DMS153 treated with DMSO at 0.1 percent for 48 hours (cell line): ENCODE data around the gene MED12.
"Not testable (repeated sequence)": the region's sequence is repeated elsewhere in the genome, so short reads cannot be mapped to it uniquely, and the experiment has no call there.

Experiments
- DNase-seq: peaks from one replicate; lab custom pipeline; 2025; ENCODE audit not compliant: unreplicated experiment; lab: John Stamatoyannopoulos, UW

Gene MED12

DNA sequence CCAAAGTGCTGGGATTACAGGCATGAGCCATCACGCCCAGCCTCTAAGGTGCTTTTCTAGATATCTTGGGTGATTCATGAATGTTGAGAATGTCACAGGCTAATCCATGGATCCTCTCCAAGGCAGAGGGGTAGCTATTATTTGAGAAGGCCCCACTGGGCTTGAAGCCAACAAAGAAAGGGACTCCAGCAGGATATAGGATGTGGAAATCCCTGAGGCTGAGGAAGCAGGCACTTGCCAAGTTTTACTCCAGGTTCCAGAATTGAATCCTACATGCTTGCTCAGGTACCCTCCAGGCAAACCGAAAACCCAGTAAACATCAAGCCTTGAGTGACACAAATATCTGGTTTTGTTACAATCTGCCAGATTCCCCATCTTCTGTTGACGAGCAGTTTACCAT is 42.1 kb downstream of the MED12 start:
- DNase-seq = no peak

DNA sequence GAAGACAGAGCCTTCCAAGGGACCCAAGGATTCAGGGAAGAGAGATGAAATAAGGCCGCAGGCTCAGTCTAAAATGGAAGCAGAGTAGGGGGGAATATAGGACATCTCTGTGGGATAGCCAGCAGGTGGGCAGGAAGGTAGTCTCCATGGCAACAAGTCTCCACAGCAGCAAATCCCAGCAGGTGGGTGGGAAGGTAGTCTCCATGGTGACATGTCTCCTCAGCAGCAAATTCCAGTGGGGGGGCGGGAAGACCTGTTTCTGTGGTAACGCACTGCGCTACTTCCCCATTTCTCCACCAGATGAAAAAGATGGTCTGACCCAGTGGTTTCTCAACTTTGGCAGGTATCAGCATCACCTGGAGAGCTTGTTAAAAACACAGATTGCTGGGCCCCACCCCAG is 44.6 kb downstream of the MED12 start:
- no peak for DNase-seq

DNA sequence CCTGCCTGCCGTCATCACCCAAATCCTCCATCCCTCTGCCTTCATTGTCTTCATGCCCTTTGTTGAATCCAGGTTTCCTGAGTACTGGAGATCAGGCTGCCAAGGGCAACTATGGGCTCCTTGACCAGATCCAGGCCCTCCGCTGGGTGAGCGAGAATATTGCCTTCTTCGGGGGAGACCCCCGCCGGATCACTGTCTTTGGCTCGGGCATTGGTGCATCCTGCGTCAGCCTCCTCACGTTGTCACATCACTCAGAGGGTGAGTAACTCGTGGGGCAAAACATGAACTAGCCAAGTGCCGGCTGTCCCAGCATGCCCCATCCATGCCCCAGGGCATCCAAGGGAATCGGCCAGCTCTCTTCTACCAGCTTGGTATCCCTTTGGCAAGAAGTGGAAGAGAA is 45.7 kb downstream of the MED12 start:
- no peak for DNase-seq

DNA sequence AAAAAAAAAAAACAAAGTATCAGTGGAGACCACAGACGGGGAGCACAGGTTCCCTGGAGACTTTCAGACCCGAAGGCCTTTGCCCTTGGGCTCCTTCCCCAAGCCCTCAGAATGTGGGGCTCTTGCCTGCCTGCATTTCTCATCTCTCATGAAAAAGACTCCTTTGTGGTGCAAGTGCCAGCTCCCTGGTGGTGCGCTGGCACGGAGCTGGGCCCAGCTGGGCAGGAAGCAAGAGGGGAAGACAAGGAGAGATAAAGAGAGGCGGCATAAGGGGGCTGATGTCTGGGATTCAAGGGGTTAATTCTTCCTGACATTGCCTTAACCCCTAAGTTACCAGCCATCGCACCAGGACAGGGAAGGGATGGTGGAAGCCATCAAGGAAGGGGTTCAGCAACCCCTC is 48.1 kb downstream of the MED12 start:
- DNase-seq = no peak

DNA sequence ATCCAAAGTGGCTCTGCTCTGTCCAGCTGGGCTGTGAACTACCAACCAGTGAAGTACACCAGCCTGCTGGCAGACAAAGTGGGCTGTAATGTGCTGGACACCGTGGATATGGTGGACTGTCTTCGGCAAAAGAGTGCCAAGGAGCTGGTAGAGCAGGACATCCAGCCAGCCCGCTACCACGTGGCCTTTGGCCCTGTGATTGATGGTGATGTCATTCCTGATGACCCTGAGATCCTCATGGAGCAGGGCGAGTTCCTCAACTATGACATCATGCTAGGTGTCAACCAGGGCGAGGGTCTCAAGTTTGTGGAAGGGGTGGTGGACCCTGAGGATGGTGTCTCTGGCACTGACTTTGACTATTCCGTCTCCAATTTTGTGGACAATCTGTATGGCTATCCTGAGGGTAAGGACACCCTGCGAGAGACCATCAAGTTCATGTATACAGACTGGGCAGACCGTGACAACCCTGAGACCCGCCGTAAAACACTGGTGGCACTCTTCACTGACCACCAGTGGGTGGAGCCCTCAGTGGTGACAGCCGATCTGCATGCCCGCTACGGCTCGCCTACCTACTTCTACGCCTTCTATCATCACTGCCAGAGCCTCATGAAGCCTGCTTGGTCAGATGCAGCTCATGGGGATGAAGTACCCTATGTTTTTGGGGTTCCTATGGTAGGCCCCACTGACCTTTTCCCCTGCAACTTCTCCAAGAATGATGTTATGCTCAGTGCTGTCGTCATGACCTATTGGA is 48.8 kb downstream of the MED12 start:
- no peak for DNase-seq

DNA sequence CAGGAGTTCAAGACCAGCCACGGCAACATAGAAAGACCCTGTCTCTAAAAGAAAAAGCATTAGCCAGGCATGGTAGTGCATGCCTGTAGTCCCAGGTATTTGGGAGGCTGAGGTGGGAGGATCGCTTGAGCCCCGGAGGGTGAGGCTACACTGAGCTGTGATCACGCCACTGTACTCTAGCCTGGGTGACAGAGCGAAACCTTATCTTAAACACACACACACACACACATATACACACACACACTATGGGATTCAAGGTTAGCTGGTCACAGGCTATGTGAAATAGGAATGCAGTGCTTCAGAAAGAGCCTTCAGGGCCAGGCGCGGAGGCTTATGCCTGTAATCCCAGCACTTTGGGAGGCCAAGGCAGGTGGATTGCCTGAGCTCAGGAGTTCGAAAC is 49.7 kb downstream of the MED12 start:
- DNase-seq = no peak

DNA sequence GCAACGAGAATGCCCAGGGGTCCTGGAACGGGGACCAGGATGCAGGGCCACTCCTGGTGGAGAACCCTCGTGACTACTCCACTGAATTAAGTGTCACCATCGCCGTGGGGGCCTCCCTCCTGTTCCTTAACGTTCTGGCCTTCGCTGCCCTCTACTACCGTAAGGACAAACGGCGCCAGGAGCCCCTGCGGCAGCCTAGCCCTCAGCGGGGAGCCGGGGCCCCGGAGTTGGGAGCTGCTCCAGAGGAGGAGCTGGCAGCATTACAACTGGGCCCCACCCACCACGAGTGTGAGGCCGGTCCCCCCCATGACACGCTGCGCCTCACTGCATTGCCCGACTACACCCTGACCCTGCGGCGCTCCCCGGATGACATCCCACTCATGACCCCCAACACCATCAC is 51.2 kb downstream of the MED12 start:
- DNase-seq = no peak

DNA sequence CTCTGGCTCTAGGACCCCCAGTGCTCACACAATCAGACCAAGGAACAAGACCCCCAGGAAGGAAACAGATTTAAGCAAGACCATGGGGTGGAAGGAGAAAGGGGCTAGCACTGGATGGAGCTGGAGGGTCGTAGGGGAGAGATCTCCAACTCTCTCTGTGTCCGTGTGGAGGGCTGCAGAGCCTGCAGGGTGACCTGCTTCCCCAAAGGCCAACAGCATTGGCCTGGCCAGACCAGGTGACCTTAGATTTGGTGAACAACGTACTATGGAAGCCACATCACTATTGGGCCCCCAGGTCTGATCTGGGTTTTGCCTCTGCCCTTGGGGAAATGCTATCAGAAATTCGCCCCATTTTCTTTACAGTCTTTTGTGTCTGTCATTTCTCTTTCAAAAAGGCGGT is 52.3 kb downstream of the MED12 start:
- DNase-seq = no peak

DNA sequence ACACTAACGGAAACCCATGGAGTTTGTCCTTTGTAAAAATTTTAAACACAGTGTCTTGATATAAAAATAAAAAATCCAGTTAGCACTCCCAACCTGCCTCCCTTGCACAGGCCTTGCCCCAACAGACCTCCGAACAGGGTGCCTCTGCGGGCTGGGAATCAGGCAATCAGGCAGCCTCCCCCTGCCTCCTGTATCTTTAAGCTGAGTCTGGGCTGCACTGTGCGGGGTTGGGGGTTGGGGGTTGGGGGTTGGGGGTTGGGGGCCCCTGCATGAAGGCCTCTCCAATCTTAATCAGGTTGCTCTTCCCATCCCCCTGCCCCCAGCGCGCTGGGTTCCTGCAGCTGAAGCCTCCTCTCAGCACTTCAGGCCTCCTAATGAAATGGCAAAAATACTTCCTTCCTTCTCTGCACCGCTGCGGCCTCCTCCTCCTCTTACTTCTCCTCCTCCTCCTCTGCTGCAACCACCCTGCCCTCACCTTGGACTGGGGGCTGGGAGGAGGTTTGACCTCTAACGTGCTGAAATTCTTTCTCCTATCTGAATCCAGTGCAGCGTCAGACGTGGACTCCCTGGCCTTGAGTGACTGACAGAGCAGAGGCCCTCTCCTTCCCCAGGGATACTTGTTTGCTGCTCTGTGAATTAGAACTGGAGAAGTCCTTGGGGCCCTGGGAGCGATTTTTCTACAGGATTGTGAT is 52.9 kb downstream of the MED12 start:
- DNase-seq = no peak

DNA sequence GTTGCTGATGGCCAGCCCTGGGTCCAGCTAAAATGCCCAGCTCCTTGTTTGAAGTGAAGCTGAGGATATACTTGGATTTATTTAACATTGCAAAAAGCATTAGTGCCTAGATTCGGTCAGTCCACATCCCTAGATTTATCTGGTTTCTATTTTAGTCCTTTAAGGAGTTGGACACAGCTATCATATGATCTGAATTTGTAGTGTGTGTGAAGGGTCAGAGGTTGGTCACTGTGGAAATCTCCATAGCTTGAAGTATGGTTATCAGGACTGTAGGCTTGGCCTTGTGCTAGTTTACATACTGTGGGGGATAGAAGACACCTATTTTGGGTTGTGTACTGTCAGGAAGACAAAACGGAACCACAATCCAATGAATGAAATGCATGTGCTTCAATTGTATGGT is 55.0 kb downstream of the MED12 start:
- no peak for DNase-seq

DNA sequence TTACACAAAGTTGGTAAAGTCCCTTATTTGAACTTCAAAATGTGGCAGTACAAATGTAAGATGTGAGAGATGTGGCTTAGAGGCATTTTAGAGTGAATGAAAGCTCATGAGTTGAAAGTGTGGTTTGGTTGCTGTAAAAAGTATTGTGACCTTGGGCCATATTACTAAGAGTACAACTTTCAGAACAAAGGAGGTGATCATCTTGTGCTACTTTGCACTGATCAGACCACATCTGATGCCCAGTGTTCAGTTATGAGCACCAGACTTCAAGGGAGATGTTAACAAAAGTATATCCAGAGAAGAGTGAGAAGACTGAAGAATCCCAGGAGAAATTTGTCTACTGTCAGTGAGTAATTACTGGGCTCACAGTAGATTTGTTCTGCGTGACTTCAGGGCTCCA is 56.4 kb downstream of the MED12 start:
- no peak for DNase-seq

DNA sequence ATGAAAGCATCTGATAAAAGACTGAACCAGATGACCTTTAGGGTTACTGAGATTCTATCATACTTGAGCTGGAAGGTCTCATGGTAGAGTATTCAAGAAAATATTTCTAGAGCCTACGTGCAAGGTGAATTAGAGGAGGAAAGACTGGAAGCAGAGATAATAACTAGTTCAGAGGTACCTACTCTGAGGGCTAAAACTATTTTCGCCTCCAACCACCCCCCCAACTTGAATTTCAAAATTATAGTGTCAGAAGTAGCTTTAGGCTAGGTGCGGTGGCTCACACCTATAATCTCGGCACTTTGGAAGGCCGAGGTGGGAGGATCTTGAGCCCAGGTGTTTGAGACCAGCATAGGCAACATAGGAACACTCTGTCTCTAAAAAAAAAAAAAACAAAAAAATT is 57.1 kb downstream of the MED12 start:
- DNase-seq = no peak

DNA sequence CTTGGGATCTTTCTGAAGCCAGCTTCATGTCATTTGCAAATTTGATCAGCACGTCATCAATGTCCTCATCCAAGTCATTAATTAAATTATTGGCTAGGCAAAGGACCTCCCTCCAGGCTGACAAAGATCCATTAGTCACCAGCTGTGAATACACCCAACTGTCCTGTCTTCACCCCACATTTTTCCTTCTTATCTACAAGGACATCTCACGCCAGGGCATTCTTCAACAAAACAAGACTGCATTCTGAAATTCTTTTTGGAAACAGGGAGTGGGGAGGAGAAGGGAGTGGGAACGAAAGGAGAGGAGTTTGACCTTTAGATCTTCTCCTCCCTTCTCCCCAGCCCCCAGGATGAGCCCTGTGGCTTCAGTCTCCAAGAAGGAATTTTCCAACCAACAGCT is 58.9 kb downstream of the MED12 start:
- DNase-seq = no peak

DNA sequence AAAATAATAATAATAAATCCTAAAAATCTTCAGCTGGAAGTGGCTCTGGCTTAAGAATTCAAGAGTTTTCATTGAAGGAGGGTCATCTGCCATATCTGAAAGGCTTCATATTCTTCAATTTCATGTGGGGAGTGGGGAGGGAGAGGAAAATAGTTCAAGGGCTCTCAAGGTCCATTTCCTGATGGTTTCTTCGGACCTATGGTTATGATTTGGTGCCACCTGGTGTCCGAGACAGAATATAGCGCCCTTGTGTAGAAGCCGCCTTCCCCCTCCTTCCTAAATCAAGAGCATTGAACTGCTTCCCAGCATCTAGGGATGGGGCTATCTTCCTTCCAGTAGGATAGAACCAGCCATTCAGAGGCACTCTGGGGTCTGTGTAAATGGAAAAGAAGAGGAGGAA is 60.5 kb downstream of the MED12 start:
- DNase-seq = peak; percentile 21

DNA sequence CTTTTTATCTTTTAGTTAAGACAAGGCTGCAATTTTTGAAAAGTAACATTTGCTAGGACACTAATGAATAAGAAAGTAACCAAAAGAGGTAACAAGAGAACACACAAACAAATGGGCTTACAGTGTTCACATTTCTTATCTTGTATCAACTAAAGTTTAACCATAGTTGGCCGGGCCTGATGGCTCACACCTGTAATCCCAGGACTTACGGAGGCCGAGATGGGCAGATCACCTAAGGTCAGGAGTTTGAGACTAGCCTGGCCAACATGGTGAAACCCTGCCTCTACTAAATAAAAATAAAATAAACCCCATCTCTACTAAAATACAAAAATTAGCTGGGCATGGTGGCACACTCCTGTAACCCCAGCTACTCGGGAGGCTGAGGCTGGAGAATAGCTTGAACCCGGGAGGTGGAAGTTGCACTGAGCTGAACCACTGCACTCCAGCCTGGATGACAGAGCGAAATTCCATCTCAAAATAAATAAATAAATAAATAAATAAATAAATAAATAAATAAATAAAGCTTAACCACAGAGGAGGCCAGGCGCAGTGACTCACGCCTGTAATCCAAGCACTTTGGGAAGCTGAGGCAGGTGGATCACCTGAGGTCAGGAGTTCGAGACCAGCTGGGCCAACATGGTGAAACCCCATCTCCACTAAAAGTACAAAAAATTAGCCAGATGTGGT is 62.3 kb downstream of the MED12 start:
- not testable (repeated sequence) for DNase-seq

DNA sequence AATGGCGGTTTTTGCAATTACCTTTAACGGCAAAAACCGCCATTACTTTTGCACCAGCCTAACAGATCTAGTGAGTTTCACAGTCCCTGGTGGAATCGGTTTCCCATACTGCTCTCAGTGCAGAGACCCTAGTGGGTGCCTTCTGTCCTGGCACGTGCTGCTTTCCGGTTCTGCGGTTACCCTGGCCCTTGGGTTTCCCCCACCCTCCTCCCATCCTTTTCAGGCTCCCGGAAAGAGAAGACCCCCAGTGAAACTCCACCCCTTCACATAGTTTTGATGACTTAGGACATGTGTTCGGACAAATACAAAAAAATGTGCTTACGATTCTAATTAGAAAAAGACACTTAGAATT is 63.1 kb downstream of the MED12 start:
- DNase-seq = no peak

DNA sequence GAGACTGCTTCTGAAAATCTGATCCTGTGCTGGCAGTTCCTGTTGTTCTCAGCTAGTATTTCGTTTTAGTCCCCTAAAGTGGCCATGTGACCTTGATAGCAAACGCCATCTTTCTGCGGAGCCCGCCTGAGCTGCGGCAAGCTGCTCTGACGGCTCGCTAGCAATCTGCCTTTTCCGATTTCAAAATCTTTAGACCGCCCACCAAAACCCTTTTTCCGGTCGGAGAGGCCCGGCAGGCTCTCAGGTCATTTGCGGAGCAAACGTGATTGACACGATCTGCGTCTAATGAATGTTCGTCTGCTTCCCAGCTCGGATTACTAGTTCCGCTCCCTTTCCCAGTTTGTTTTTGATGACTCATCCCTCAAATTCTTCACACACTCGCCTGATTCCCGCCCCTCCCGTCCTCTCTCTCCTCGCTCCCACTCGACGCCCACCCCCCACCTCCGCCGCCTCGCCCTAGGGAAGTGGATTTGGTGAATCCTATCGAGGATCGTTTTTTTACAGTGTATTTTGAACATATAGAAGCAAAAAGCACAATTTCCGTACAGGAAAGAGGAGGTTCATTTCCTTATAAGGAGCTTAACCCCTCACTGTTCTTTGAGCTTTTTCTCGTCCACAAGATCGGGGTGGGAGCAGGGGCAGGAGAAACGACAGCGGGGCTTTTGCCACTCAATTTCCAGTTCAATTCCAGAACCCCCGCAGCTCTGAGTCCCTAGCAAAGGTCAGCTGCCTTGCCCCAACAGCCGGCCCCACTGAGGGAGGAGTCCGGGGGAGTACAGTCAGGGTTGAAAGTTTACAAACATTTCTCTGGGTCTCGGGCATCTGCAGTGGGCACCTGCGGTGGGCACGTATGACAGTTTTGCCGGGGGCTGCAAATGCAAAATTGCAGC is 63.8 kb downstream of the MED12 start:
- peak; percentile 81 for DNase-seq

DNA sequence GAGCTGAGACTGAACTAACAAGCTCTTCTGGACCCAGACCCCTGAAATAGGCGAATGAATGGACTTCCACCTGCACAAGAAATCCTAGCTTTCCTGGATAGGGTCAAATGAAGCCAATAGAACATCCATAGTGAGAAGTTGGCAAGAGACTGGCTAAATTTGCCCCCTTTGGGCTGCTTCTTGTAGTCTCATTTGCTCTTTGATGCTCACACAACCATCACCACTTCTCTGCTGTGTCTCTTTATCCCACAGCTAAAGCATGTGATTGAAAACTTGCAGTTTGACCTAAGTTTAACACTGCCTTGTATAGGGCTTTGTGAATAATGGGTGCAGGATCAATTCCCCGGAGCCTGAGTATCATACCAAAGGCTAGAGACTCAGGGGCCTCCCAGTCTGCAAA is 64.5 kb downstream of the MED12 start:
- no peak for DNase-seq

DNA sequence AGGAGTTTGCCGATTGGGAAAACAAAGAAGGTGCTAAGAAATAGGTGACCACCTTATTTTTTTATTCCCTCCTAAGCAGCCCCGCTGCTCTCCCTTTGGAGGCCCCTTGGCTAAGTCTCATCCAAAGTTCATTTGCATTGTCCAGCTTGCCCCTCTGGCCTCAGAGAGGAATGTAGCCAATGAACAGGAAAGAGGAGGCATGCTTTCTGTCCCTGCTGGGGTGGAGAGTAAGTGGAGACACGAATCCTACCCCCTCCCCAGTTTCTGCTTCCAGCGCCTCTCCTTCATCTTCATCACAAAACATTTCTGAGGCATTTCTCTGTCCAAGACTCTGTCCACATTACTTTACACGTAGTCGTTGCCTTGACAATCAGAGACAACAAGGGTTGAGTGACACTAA is 64.9 kb downstream of the MED12 start:
- DNase-seq = no peak

DNA sequence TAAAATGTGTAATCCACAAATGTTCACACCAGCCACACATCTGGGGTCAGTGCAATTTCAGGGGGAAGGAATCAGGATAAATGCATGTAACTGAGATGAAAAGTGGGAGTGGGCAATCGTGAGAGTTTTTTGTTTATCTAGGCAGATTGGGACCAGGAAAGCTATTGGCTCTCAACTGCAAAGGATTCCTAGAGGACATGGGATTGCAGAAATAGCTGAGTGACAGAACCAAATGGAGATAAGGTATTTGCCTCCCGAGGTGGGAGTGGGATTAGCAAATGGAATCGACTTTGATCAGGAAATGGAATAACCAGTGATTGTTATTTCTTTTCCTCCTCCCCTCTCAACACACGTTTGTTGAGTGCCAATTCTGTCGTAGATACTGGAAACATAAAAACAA is 65.7 kb downstream of the MED12 start:
- no peak for DNase-seq

DNA sequence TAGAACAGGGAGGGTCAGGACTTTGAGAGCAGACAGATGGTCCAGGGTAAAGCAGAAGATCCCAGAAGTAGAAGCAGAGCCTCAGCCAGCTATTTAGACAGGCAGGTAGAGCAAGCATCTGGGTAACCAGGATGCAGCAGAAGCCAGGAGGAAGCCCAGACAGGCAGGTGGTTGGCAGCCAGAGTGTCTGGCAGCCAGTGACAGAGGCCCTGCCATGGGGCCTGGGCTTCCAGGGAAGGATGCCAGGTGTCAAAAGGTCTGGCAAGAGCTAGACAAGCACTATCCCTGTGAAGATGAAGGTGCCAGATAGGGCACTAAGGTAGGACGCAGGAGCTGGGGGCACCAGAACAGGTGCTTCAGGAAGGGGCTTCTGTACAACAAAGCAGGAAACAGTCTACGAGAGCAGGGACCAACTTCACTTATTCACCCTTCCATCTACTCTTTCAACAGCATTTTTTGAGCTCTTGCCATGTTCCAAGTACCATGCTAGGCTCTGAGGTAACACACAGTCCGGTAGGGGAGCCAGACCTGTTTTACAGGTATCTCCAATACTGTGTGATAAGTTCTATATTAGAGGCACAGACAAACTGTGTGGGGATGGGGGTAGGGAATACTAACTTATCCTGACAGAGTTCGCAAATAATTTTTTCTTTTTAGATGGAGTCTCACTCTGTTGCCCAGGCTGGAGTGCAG is 66.6 kb downstream of the MED12 start:
- peak; percentile 18 for DNase-seq
